Stimulated activated effector memory CD8-positive, alpha-beta T cell treated with anti-CD3 and anti-CD28 coated beads, Interleukin-12 subunit alpha, Interleukin-12 subunit beta, amount 100 ng/mL, for 72 hours (primary cell): Measurements from ENCODE around the gene CTNNA3.
A peak's percentile ranks its signal among the peaks of the same experiment; 100 is the strongest.

Source experiments
- ATAC-seq: fragments of 150-1000 bp; cut with Tn5 transposase; 2 replicates; pipeline ENCODE4 v1.10.0; 2021
- DNase-seq, 2 donors: peaks; one replicate each; pipeline ENCODE4 v3.0.0; 2021 to 2022; ENCODE audit warnings: low spot score in 2 of 2
- H3K27ac Mint-ChIP-seq: one replicate; pipeline ENCODE4 v1.8.0; 2022; ENCODE audit warnings: mild to moderate bottlenecking, mixed read lengths
- H3K36me3 Mint-ChIP-seq: one replicate; pipeline ENCODE4 v1.8.0; 2022; ENCODE audit warnings: mild to moderate bottlenecking, mixed read lengths
- H3K4me1 Mint-ChIP-seq: one replicate; pipeline ENCODE4 v1.8.0; 2022; ENCODE audit warnings: mixed read lengths
- H3K4me3 Mint-ChIP-seq: one replicate; pipeline ENCODE4 v1.8.0; 2022; ENCODE audit warnings: mild to moderate bottlenecking, mixed read lengths
- H3K9me3 Mint-ChIP-seq: one replicate; pipeline ENCODE4 v1.8.0; 2022; ENCODE audit warnings: mixed read lengths

Gene CTNNA3

DNA sequence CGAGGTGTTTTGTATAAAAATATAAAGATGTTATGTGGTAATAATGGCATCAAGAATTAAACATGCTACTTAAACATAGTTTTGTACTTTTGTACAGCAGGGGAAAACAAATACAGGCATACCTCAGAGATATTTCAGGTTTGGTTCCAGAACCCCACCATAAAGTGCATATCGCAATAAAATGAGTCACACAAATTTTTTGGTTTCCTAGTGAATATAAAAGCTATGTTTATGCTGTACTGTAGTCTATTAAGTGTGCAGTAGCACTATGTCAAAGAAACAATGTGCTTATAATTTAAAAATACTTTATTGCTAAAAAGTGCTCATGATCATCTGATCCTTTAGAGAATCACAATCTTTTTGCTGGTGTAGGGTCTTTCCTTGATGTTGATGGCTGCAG lies 752.4 kb downstream of the CTNNA3 start:
- Mint-ChIP-seq H3K36me3 (no peaks in the 10 kb centered on the region), H3K9me3 (peaks cover 13% of the 10 kb centered on the region), H3K4me1 (no peaks in the 10 kb centered on the region), H3K27ac (no peak overlapping the region), H3K4me3 (no peak overlapping the region)
- no peak for ATAC-seq
- DNase-seq, result no peak

DNA sequence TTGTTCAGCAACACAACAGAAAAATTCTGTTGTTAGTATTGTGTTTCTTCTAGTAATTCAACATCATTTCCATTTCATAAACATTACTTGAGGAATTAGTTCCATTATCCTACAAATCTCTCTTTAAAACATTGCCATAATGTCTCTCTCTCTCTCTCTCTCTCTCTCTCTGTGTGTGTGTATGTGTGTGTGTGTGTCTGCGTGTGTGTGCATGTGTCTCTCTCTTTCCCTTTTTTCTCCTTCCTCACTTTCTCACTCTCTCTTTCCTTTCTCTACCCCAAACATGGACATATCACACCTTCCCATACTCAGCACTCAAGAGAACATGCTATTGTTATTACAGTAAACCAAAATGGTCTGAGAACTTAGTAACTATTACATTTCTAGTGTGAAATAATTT lies 753.6 kb downstream of the CTNNA3 start:
- ATAC-seq (no peak), DNase-seq (no peak)
- Mint-ChIP-seq H3K9me3 (peaks cover 16% of the 10 kb centered on the region), H3K4me3 (no peak overlapping the region), H3K36me3 (no peaks in the 10 kb centered on the region), H3K4me1 (no peaks in the 10 kb centered on the region), H3K27ac (no peak overlapping the region)

DNA sequence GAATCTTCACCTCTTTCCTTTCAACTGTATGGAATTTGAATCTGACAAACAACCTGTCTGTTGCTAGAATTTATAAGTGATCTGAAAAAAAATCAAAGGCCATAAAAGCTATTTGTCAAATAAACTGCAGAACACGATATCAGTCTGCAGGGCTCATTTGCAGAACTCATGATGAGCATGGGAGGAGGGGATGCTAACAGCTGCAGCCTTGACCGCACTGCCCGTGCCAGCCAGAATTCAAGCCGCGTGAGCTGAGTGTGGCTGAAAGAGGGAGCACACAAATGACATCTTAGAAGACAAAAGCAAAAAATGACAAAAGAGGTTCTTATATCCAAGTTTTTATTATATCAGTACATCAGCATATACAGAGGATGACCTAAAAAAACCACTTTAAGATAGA lies 754.5 kb downstream of the CTNNA3 start:
- Mint-ChIP-seq H3K4me3 (no peak overlapping the region), H3K9me3 (peaks cover 15% of the 10 kb centered on the region), H3K36me3 (no peaks in the 10 kb centered on the region), H3K4me1 (no peaks in the 10 kb centered on the region), H3K27ac (no peak overlapping the region)
- ATAC-seq, result no peak
- no peak for DNase-seq

DNA sequence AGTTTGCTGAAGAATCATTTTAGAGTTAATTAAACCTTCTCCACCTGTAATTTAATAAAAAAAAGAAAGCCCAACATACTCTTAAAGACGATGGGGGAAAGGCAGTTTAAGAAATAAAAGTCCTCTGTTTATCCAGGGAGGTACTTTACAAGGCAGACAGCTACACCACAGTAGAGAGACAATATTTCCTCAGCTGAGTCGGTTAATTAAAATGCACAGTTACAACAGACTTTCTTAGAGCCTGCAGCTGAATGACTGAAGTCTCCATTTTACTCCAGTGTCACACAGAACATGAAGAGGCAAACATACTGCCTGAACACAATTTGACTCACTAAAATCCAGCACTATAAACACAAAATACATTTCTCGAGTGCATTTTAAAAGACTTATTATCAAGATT lies 755.0 kb downstream of the CTNNA3 start:
- Mint-ChIP-seq H3K36me3 (no peaks in the 10 kb centered on the region), H3K4me1 (no peaks in the 10 kb centered on the region), H3K4me3 (no peak overlapping the region), H3K27ac (no peak overlapping the region), H3K9me3 (peaks cover 15% of the 10 kb centered on the region)
- DNase-seq (no peak), ATAC-seq (no peak)

DNA sequence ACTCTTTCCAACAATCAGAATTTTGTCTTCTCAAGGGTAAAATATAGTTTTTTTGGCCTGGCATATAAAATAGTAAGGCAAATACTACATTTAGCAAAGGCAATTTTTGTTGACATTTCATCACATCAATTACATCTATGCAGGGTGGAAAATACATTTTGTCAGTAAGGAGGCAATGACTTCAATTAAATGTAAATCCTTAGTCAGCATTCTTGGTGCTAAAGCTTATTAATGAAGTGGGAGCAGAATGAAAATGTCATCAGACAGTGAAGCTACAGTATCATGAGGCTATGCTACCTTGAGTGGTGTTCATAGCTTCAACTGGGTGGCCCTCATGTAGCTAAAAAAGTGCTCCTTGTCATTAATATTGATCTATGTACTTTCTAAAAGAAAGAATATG lies 761.3 kb downstream of the CTNNA3 start:
- DNase-seq (no peak), ATAC-seq (no peak)
- H3K27ac Mint-ChIP-seq, result no peak overlapping the region
- no peaks in the 10 kb centered on the region for H3K36me3 Mint-ChIP-seq
- H3K4me3 Mint-ChIP-seq, result no peak overlapping the region
- peaks cover 8% of the 10 kb centered on the region for H3K9me3 Mint-ChIP-seq
- H3K4me1 Mint-ChIP-seq, result no peaks in the 10 kb centered on the region

DNA sequence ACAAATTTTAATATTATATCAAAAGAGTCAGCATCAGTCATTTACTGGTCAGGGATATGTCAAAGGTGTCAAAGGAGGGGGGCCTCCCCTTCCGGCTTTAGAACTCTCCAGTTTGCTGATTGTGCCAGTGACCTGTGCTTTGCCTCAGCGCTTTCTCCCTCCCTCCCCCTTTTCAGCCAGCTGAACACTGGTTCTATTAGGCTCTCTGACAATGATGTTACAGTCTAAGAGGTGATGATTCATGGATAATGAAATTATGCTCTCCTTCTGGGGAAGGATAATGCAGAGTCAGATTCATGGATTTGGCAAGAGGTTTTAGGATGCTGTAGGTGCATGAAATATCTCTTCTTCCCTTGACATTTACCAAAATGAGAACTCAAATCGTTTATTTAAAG lies 764.0 kb downstream of the CTNNA3 start:
- H3K4me3 Mint-ChIP-seq, result no peak overlapping the region
- H3K4me1 Mint-ChIP-seq, result no peaks in the 10 kb centered on the region
- ATAC-seq (no peak), DNase-seq (no peak)
- no peaks in the 10 kb centered on the region for H3K9me3 Mint-ChIP-seq
- H3K27ac Mint-ChIP-seq, result no peak overlapping the region
- no peaks in the 10 kb centered on the region for H3K36me3 Mint-ChIP-seq

DNA sequence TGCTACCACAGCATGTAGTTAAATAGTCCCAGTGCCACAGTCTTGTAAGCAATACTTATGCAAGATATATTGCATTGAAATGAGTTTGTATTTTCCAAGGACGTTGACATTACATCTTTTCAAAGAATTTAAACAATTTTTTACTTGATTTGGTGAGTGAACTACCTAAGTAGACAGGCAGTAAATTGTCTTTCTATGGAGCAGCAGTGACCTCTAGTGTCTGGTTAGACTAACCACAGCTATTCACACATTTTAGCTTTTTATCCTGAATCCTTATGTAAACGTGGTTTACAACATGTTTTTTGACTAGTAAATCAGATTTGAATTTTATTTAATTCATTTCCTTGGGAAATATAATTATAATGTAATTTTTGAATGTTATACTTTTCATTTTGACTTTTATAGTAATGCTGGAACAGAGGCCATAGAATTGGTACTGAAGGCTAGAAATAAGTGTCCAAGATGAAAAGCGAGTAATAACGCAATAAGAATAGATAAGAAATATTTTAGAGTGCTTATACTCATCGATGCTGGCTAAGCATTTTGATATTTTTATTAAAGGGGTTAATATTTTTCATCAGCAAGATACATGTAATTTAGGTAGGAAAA lies 764.6 kb downstream of the CTNNA3 start:
- Mint-ChIP-seq H3K4me1 (no peaks in the 10 kb centered on the region), H3K9me3 (no peaks in the 10 kb centered on the region), H3K36me3 (no peaks in the 10 kb centered on the region), H3K27ac (no peak overlapping the region), H3K4me3 (no peak overlapping the region)
- ATAC-seq (no peak), DNase-seq (no peak)

DNA sequence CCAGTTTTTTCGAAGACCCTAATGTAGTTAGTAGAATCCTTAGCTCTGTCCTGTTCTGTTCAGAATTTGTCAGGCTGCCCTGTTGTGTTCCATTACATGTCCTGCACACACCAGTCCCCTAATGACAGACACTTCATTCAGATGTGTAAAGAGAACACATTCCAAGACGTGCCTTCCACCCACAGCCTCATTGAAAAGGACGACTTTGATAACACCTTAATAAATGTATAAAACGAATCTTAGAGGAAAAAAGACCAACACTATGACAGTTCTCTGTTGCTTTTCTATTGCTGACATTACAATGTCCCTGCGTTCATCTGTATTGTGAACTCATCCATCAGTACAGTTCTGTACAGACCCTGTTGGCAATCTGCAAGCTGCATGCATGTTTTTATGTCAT lies 766.6 kb downstream of the CTNNA3 start:
- Mint-ChIP-seq H3K27ac (no peak overlapping the region), H3K4me3 (no peak overlapping the region), H3K9me3 (no peaks in the 10 kb centered on the region), H3K4me1 (no peaks in the 10 kb centered on the region), H3K36me3 (no peaks in the 10 kb centered on the region)
- ATAC-seq, result no peak
- DNase-seq, result no peak

DNA sequence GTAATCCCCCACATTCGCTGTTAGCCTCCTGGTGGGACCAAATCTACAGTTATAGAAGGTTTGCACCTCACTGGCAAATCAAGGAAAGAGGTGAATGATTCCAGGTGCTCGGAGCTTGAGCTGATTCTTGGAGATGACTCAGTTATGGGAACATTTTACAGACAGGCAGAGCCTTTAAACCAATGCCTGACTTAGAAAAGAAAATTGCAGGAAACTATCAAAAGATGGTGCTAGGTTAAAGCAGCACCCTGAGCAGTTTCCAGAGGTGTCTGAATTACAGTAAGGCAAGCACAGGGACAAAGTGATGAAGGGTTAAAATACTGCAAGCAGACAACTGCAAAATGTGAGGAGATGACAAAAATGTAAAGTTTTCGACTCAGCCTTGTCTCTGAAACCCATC lies 767.2 kb downstream of the CTNNA3 start:
- Mint-ChIP-seq H3K4me1 (no peaks in the 10 kb centered on the region), H3K36me3 (no peaks in the 10 kb centered on the region), H3K4me3 (no peak overlapping the region), H3K9me3 (no peaks in the 10 kb centered on the region), H3K27ac (no peak overlapping the region)
- ATAC-seq (no peak), DNase-seq (no peak)

DNA sequence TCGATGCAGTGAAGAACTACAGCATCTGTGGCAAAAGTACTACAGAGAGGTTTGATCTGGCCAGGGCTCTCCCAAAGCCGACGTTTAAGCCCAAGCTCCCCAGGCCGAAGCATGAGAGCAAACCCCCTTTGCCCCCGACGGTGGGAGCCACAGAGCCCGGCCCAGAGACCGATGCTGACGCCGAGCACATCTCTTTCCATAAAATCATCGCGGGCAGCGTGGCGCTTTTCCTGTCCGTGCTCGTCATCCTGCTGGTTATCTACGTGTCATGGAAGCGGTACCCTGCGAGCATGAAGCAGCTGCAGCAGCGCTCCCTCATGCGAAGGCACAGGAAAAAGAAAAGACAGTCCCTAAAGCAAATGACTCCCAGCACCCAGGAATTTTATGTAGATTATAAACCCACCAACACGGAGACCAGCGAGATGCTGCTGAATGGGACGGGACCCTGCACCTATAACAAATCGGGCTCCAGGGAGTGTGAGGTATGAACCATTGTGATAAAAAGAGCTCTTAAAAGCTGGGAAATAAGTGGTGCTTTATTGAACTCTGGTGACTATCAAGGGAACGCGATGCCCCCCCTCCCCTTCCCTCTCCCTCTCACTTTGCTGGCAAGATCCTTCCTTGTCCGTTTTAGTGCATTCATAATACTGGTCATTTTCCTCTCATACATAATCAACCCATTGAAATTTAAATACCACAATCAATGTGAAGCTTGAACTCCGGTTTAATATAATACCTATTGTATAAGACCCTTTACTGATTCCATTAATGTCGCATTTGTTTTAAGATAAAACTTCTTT lies 767.8 kb downstream of the CTNNA3 start:
- no peaks in the 10 kb centered on the region for H3K9me3 Mint-ChIP-seq
- H3K4me1 Mint-ChIP-seq, result no peaks in the 10 kb centered on the region
- H3K27ac Mint-ChIP-seq, result no peak overlapping the region
- no peaks in the 10 kb centered on the region for H3K36me3 Mint-ChIP-seq
- no peak overlapping the region for H3K4me3 Mint-ChIP-seq
- ATAC-seq, result no peak
- no peak for DNase-seq

DNA sequence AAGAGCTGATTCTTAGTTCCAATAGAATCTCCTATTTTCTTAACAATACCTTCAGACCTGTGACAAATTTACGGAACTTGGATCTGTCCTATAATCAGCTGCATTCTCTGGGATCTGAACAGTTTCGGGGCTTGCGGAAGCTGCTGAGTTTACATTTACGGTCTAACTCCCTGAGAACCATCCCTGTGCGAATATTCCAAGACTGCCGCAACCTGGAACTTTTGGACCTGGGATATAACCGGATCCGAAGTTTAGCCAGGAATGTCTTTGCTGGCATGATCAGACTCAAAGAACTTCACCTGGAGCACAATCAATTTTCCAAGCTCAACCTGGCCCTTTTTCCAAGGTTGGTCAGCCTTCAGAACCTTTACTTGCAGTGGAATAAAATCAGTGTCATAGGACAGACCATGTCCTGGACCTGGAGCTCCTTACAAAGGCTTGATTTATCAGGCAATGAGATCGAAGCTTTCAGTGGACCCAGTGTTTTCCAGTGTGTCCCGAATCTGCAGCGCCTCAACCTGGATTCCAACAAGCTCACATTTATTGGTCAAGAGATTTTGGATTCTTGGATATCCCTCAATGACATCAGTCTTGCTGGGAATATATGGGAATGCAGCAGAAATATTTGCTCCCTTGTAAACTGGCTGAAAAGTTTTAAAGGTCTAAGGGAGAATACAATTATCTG lies 768.6 kb downstream of the CTNNA3 start:
- Mint-ChIP-seq H3K4me1 (no peaks in the 10 kb centered on the region), H3K4me3 (no peak overlapping the region), H3K27ac (no peak overlapping the region), H3K36me3 (no peaks in the 10 kb centered on the region), H3K9me3 (peaks cover 4% of the 10 kb centered on the region)
- DNase-seq (no peak), ATAC-seq (no peak)

DNA sequence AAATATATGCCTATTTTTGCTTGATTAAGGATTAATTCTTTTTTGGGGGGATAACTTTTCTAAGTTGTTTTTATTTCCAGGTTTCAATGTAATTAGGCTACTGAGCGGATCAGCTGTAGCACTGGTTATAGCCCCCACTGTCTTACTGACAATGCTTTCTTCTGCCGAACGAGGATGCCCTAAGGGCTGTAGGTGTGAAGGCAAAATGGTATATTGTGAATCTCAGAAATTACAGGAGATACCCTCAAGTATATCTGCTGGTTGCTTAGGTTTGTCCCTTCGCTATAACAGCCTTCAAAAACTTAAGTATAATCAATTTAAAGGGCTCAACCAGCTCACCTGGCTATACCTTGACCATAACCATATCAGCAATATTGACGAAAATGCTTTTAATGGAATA lies 769.2 kb downstream of the CTNNA3 start:
- DNase-seq, result no peak
- Mint-ChIP-seq H3K27ac (no peak overlapping the region), H3K4me1 (no peaks in the 10 kb centered on the region), H3K4me3 (no peak overlapping the region), H3K9me3 (peaks cover 4% of the 10 kb centered on the region), H3K36me3 (no peaks in the 10 kb centered on the region)
- ATAC-seq, result no peak

DNA sequence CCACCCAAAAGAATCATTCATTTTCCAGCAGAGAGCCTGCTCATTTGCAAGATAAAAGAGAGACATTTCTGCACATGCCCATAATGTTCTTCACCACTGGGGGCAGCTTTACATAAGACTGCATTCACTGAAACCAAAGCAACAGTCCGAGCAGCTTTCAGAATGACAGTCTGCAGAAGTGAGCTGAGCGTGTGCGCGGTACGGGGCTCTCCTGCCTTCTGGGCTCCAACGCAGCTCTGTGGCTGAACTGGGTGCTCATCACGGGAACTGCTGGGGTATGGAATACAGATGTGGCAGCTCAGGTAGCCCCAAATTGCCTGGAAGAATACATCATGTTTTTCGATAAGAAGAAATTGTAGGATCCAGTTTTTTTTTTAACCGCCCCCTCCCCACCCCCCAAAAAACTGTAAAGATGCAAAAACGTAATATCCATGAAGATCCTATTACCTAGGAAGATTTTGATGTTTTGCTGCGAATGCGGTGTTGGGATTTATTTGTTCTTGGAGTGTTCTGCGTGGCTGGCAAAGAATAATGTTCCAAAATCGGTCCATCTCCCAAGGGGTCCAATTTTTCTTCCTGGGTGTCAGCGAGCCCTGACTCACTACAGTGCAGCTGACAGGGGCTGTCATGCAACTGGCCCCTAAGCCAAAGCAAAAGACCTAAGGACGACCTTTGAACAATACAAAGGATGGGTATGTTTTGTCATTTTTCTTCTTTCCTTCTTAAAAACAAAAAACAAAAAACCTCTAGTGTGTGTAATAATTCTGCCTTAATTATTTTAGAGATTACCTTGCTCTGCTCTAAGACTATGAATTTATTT lies 769.9 kb downstream of the CTNNA3 start, which contains the start of gene LRRTM3:
TSS of gene LRRTM3 (plus strand) at position 141 of the 820 bp plus-strand sequence.
- Mint-ChIP-seq H3K36me3 (no peaks in the 10 kb centered on the region), H3K4me3 (no peak within 1 kb of the TSS), H3K27ac (no peak within 1 kb of the TSS), H3K9me3 (peaks cover 8% of the 10 kb centered on the region), H3K4me1 (no peaks in the 10 kb centered on the region)
- ATAC-seq (peak; percentile 75), DNase-seq (no peak)

DNA sequence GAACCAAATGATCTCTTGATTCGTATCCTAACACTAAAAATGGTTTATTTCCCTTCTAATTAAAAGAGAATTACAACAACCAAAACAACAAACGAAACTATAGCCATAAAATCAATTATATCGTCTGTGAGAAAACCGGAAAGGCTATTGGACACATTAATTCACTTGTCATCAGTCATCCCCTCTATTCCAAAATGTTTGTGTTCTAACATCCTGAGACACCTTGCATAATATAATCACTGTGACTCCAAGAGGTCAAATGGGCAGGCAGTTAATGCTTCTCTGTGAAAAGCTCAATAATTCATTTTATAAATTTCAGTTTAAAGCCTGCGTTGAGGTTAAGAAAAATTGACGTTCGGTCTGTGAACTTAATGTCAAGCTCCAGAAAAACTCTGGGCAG lies 770.6 kb downstream of the CTNNA3 start:
- Mint-ChIP-seq H3K36me3 (no peaks in the 10 kb centered on the region), H3K4me1 (no peaks in the 10 kb centered on the region), H3K9me3 (peaks cover 12% of the 10 kb centered on the region), H3K27ac (no peak overlapping the region), H3K4me3 (no peak overlapping the region)
- no peak for ATAC-seq
- no peak for DNase-seq

DNA sequence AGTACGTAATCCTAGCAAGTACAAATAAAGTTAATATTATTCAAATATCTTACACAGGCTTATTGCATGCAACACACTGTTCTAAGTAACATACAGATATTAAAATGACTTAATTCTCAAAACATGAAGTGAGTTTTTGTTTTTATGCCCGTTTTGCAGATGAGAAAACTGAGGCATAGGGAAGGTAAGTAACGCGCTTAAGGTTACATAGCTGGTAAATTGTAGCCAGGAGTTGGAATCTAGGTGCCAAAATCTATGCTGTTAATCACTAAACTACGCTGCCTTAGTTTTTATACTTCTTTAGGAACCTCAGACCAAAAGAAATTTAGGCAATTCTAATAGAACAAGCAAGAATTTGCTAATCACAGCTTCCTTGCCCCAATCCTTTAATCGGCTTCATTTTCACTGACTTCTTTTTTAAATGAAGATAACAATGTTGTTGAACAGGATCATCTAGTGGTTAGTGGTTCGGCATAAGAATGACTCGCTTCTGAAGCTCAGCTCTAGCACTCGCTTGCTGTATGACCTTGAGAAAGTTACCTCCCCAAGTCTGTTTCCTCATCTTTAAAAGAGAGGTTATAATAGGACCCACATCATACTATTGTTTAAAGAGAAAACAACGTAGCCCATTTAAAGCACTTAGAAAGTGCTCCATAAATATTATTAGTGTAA lies 771.2 kb downstream of the CTNNA3 start:
- DNase-seq (no peak), ATAC-seq (no peak)
- no peaks in the 10 kb centered on the region for H3K36me3 Mint-ChIP-seq
- H3K4me1 Mint-ChIP-seq, result no peaks in the 10 kb centered on the region
- peaks cover 12% of the 10 kb centered on the region for H3K9me3 Mint-ChIP-seq
- H3K27ac Mint-ChIP-seq, result no peak overlapping the region
- no peak overlapping the region for H3K4me3 Mint-ChIP-seq
